Activated CD4-positive, alpha-beta T cell treated with anti-CD3 and anti-CD28 coated beads for 4 hours (primary cell): ENCODE data around the gene HOXD4.

Source experiments
- DNase-seq, 2 donors: peaks; one replicate each; pipeline ENCODE4 v3.0.0-alpha.2; 2020

Gene HOXD4

DNA sequence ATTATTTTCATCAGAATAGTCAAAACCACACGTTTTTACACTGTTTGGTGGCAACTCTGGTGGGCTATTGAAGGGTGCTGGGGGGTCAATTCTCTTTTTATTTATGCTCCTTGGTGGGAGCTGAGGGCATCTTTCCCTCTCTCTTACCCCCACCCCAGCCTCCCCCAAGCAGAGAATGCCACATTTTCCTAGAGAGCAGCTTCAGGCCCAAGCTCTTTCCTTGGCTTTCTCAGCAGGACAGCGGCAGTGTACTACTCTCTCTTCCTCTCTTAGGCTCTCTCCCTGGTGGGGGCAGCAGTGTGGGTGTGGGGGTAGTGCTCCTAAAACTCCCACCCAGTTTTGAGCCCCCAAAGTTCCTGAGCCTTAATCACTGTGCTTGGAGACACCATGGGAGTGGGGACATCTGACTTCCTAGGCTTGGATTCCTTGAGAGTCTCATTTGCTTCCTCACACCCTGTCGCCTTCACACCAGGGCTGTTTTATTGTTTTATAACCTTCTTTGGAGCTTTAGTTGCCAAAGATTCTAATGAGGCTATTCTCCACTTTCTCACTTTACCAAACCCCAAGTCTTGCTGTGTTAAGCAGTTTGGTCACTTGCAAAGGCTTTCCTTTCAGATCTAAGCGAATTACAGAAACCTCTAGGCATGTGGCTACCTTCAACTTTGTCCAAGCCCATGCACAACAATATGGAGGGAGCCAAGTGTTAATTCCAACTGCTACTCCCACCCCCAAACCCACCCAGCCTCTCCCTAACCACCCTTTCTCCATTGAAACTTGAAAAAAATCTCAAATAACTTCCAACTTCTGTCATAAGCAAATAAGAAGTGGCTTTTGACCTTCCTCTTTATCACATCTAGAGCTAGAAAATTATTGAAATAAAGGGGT lies 6.0 kb upstream of the HOXD4 start:
- no peak for DNase-seq

DNA sequence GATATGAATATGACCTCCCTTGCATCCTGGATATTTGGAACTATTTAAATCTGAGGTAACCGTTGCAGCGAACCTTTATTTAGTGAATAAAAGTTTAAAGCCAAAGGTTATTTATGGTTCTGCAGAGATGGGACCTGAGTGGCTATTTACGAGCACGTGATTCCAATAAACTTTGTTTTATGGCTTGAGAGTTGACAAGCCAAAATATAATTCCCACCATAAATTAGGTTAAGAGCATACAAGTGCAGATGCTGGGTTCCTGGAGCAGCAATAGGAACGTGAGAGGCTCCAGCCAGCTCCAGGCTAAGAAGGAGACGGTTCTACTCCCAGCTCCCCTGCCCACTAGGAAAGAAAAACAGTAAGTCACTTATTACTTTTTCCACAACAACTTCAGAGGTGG lies 5.2 kb upstream of the HOXD4 start:
- DNase-seq: no peak

- no peak for DNase-seq
These were observed 4.7 kb upstream of the HOXD4 start for GRCh38 chr2:176146645-176147044.

- no peak for DNase-seq
These were observed 4.0 kb upstream of the HOXD4 start for GRCh38 chr2:176147210-176147799.

GRCh38 chr2:176147800-176148496 lies 3.4 kb upstream of the HOXD4 start:
- DNase-seq: no peak

GRCh38 chr2:176148751-176149421 lies 2.5 kb upstream of the HOXD4 start:
- no peak for DNase-seq

DNA sequence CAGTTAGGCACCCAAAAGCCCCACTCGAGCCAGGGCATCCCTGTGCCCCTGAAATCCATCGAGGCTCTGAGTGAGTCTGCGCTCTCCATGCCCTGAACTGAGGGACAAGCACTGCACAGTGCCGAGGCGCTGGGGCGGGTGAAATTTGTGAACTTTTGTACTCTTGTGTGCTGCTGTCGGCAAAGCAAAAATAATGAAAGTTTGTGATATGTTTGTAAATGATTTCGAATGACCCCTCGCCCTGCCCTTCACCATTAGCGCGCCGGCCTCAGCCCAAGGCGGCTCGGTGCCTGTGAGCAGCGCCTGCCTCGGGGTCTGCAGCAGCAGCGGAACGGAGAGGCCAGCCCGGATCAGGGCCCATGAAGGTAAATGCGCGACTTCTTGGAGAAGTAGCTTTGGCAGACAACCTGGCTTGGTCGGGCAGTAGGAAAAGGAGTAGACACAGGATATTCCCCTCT lies 1.8 kb upstream of the HOXD4 start:
- no peak for DNase-seq

DNA sequence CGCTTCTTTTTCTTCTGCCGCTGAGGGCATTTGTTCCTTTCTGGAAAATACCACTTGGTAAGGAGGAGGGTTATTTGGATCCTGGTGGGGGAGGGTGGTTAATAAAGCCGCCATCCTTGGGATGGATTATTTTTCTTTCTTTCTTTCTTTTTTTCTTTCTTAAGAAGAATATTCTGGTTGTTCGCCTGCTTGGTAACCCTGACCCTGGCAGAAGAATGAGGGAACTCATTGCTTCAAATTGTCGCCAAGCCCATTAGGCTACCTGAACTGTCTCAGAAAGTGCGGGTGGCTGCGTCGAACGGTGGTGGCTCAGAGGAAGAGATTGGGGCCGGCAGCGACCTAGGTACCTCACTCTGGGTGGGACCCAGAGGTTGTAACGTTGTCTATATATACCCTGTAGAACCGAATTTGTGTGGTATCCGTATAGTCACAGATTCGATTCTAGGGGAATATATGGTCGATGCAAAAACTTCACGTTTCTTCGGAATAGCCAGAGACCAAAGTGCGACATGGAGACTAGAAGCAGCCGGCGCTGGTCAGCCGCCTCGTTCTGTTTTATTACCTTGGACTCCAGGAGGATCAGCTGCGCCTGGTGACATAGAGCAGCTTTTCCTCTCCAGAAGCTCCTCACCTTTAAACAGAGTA lies 1.3 kb upstream of the HOXD4 start:
- DNase-seq: no peak

GRCh38 chr2:176150584-176151441 lies 537 bp upstream of the HOXD4 start:
- no peak for DNase-seq

DNA sequence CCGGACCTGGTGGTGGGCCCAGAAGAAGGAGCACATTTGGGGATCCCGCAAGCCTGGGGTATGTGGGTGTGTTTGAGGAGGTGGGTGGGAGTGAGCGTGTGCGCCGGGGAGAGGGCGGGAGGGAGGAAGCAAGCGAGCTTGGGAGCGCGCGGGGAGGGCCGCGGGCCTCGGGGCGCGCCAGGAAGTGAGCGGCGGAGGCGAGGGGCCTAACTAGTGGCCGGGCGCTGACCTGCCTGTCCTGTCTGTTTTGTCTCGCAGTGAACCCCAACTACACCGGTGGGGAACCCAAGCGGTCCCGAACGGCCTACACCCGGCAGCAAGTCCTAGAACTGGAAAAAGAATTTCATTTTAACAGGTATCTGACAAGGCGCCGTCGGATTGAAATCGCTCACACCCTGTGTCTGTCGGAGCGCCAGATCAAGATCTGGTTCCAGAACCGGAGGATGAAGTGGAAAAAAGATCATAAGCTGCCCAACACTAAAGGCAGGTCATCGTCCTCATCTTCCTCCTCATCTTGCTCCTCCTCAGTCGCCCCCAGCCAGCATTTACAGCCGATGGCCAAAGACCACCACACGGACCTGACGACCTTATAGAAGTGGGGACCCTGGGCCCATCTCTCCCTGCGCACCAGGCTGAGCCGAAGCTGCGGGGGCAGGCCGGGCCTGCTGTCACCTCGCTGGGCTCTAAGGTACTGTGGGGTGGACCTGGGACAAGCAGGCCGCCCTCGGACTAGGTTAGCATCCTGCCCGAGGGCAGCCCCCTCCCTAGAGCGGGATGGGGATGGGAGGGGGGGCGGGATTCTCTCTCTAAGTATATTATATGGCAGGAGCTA lies 1.2 kb downstream of the HOXD4 start:
- no peak for DNase-seq

- DNase-seq: no peak
These were observed 3.4 kb downstream of the HOXD4 start for GRCh38 chr2:176154576-176155252.

DNA sequence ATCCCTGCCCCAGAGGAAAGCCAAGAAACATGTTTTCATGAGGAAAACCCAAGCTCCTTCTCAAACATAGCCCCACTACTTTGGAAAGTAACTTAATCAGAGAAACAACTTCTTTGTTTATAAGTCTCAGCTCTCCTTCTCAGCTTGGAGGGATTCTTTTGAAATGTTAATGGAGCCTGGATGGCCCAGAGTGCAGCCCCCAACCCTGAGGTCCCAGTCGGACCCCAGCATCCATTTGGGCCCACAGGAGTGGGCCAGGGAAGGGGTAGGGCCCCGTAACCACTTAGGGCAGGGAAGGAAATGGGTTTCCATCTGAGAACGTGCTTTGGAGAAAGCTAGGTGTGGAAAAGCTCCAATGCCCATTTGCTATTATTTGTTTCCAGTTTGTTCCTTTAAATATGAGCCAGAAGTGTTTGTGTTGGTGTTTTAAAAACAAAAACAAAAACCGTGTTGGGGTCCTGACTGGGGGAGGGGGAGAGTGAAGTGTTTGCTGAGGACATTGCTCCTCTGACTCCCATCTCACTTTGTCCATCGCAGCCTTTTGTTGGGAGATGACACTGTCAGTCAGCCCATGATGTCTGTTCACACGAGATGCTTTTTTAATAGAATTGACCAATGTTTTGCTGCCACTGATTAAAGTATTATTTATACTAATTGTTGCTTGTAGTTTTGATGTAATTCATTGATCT lies 4.2 kb downstream of the HOXD4 start:
- DNase-seq: no peak

GRCh38 chr2:176156301-176156806 lies 5.0 kb downstream of the HOXD4 start:
- no peak for DNase-seq

- DNase-seq: no peak
These were observed 5.6 kb downstream of the HOXD4 start, which contains the start of gene HOXD3 for GRCh38 chr2:176156807-176157498. Gene HOXD3, plus strand, starts transcription at chr2:176157307. Its CDS starts 11,808 bp downstream, at chr2:176169115.

DNA sequence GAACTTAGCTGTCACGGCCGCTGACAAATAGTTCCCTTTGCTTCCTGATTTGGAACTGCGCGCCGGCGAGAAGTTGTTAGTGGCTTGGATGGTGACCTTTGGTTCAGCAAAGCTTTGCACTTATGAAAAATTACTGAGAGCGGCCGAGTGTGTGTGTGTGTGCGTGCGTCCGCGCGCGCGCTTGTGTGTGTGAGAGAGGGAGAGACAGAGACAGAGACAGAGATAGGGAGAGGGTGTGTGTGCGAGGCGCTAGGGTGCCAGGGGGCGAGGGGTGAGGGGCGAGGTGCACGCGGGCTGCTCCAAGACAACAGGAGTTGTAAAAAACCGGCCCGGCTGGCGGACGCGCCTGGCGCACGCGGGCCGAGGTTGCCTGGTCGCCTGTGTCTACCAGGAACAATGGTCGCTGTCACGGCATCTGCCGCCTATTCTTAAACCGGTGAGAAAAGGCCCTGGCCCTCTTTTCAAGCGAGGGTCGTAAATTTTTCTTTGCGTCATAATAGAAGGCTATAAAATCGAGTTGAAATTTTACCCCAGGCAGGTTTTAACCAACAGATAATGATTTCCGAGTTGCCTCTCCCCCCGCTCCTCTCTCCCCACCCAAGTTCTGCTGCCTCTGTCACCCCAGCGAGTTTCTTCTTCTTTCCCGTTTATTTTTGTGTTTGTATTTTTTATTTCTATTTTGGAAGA lies 6.3 kb downstream of the HOXD4 start:
- DNase-seq: no peak

- DNase-seq: no peak
These were observed 6.8 kb downstream of the HOXD4 start for GRCh38 chr2:176158186-176158591.

DNA sequence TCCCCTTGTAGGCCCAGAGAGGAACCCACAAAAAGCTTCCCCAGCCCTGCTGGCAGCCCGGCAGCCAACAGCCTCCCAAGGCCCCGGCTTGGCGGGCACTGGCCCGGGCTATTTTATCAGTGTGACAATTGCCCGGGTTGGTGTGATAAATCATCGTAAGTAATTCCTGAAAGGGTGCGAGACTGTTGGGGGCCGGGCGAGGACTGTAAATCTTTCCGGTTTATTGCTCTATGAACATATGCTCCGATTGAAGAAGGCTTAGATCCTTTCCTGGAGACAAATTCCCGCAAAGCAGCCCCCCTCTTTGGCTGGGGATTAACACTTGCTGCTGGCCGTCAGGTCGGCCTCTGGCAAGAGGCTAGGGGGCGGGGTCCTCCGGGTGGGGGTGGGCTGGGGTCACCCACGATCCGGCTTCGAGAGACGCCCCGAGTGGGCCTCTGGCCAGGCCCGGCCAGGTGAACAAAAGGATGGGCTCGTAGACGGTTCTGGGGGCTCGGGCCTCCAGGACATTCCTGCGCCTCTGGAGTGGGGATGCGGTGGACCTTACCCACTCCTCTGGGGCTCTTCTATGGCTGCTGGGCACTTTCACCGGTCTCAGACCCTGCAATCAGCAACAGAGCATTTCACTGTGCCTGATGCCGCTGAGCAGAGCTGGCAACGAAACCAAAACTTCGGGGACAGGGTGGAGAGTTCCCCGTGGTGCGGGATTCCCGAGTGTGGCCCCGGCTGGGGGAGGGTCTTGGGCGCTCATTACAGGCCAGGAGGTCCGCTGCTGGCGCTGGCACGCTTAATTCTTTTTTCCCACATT lies 7.7 kb downstream of the HOXD4 start:
- DNase-seq: no peak
